SK-N-SH (cell line): ENCODE measurements around the gene LDLRAP1. TPM values are rescaled to one million over a fixed set of nuclear protein-coding genes. Genes with fewer than 3 reads are reported as not detected.

ENCODE experiments used
- CTCF ChIA-PET: fragments of 300-600, 350-600 bp; formaldehyde crosslinking; extraction: SDS; loops from one replicate; lab custom pipeline; 2021; lab: Yijun Ruan, JAX
- POLR2A ChIA-PET: fragments of 350-600 bp; sonication (Branson Sonifier 250); formaldehyde crosslinking; extraction: SDS; loops from one replicate; lab custom pipeline; 2020; ENCODE audit warnings: antibody characterized with exemption, inconsistent platforms; lab: Yijun Ruan, JAX
- DNase-seq: peaks from one replicate; pipeline ENCODE4 v3.0.0; 2012
- H2AFZ ChIP-seq: fragments of 200-600 bp; sonication (generic); 2 replicates; pipeline ENCODE4 v1.8.1; 2016; ENCODE audit warnings: antibody characterized with exemption, mild to moderate bottlenecking, low read depth
- H3F3A ChIP-seq: fragments of 200-600 bp; sonication (generic); replicated peaks from 2 replicates; pipeline ENCODE3; 2016; ENCODE audit warnings: antibody characterized with exemption, mild to moderate bottlenecking; ENCODE audit not compliant: insufficient read depth
- H3K27ac ChIP-seq, 2 experiments: fragments of 200-500 bp in 1 of 2; fragments of 200-600 bp in 1 of 2; sonication (Bioruptor generic) in 1 of 2; sonication (generic), shearing (Covaris generic) in 1 of 2; 2 replicates each; pipeline versions ENCODE4 v1.5.1 to v1.6.1; 2014 to 2016; ENCODE audit warnings: low read depth in 2 of 2, inconsistent platforms in 1 of 2, low read length in 1 of 2, mild to moderate bottlenecking in 1 of 2, mixed read lengths in 1 of 2
- H3K27me3 ChIP-seq: fragments of 200-600 bp; sonication (generic), shearing (Covaris generic); 2 replicates; pipeline ENCODE4 v1.6.1; 2016; ENCODE audit warnings: mixed run types; ENCODE audit not compliant: insufficient read depth
- H3K36me3 ChIP-seq, 2 experiments: fragments of 200-500 bp in 1 of 2; fragments of 200-600 bp in 1 of 2; sonication (Bioruptor generic) in 1 of 2; sonication (generic) in 1 of 2; replicated peaks in 1 of 2; 2 replicates each; pipeline versions ENCODE3 to v1.5.1; 2014 to 2016; ENCODE audit warnings: low read length in 1 of 2, mild to moderate bottlenecking in 1 of 2; ENCODE audit not compliant: insufficient read depth in 2 of 2, control insufficient read depth in 1 of 2
- H3K4me1 ChIP-seq, 2 experiments: fragments of 200-500 bp in 1 of 2; fragments of 200-600 bp in 1 of 2; sonication (Bioruptor generic) in 1 of 2; sonication (generic), shearing (Covaris generic) in 1 of 2; 2 replicates each; pipeline versions ENCODE4 v1.5.1 to v1.6.1; 2014 to 2016; ENCODE audit warnings: low read depth in 1 of 2, low read length in 1 of 2, mixed run types in 1 of 2; ENCODE audit not compliant: insufficient read depth in 2 of 2, control insufficient read depth in 1 of 2
- H3K4me2 ChIP-seq: fragments of 200-600 bp; sonication (generic), shearing (Covaris generic); 2 replicates; pipeline ENCODE4 v1.6.1; 2017; ENCODE audit warnings: mixed run types
- H3K4me3 ChIP-seq, 2 experiments: fragments of 200-500 bp in 1 of 2; fragments of 200-600 bp in 1 of 2; sonication (Bioruptor generic) in 1 of 2; sonication (generic), shearing (Covaris generic) in 1 of 2; 2 replicates each; pipeline versions ENCODE4 v1.5.1 to v1.8.1; 2014 to 2016; ENCODE audit warnings: low read depth in 2 of 2, inconsistent platforms in 1 of 2, low read length in 1 of 2, mild to moderate bottlenecking in 1 of 2, mixed read lengths in 1 of 2, moderate library complexity in 1 of 2
- H3K79me2 ChIP-seq: fragments of 200-600 bp; sonication (generic); 2 replicates; pipeline ENCODE4 v1.8.1; 2017; ENCODE audit warnings: mild to moderate bottlenecking; ENCODE audit not compliant: insufficient read depth
- H3K9ac ChIP-seq: fragments of 200-600 bp; sonication (generic); 2 replicates; pipeline ENCODE4 v1.6.1; 2017; ENCODE audit warnings: mixed run types
- H3K9me2 ChIP-seq: fragments of 200-600 bp; sonication (generic); 2 replicates; pipeline ENCODE4 v1.6.1; 2017; ENCODE audit warnings: mixed run types
- H3K9me3 ChIP-seq: fragments of 200-600 bp; sonication (generic); 2 replicates; pipeline ENCODE4 v1.6.1; 2017; ENCODE audit warnings: mixed run types, mild to moderate bottlenecking, moderate library complexity
- H4K20me1 ChIP-seq: fragments of 200-600 bp; sonication (generic); 2 replicates; pipeline ENCODE4 v1.6.1; 2017; ENCODE audit warnings: mild to moderate bottlenecking, mixed run types; ENCODE audit not compliant: insufficient read depth
- EP300 ChIP-seq, 2 experiments: IDR thresholded peaks; 2 replicates each; pipeline versions ENCODE4 v1.4.0 to v1.6.1; 2012; ENCODE audit warnings: borderline replicate concordance in 1 of 2, low read depth in 1 of 2, low read length in 1 of 2
- EZH2phosphoT487 ChIP-seq: fragments of 200-600 bp; sonication (generic); IDR thresholded peaks from 2 replicates; pipeline ENCODE4 v1.6.1; 2017; ENCODE audit warnings: low read depth, mixed run types, mild to moderate bottlenecking, antibody characterized with exemption, moderate library complexity, borderline replicate concordance
- GABPA ChIP-seq: IDR thresholded peaks from 2 replicates; pipeline ENCODE4 v1.4.0; 2012; ENCODE audit warnings: low read depth, mild to moderate bottlenecking
- JUND ChIP-seq: IDR thresholded peaks from 2 replicates; pipeline ENCODE4 v1.4.0; 2012
- MAX ChIP-seq: IDR thresholded peaks from 2 replicates; pipeline ENCODE4 v1.4.0; 2012; ENCODE audit warnings: low read depth
- POLR2AphosphoS5 ChIP-seq: IDR thresholded peaks from 2 replicates; pipeline ENCODE4 v1.6.1; 2012; ENCODE audit warnings: low read depth, low read length
- RCOR1 ChIP-seq: fragments of 150-350 bp; IDR thresholded peaks from 2 replicates; pipeline ENCODE4 v1.6.1; 2017; ENCODE audit warnings: antibody characterized with exemption, low read length
- REST ChIP-seq: IDR thresholded peaks from 2 replicates; pipeline ENCODE4 v1.6.1; 2012; ENCODE audit warnings: mild to moderate bottlenecking, low read depth, low read length, moderate library complexity
- SIN3A ChIP-seq: IDR thresholded peaks from 2 replicates; pipeline ENCODE4 v1.6.1; 2012; ENCODE audit warnings: low read depth, mild to moderate bottlenecking, low read length, moderate library complexity, borderline replicate concordance
- SMC3 ChIP-seq: IDR thresholded peaks from 2 replicates; pipeline ENCODE4 v1.6.1; 2012; ENCODE audit warnings: low read depth, low read length, improper control_type of control experiment
- TEAD4 ChIP-seq: IDR thresholded peaks from 2 replicates; pipeline ENCODE4 v1.4.0; 2012; ENCODE audit warnings: mild to moderate bottlenecking, borderline replicate concordance; ENCODE audit not compliant: insufficient read depth
- USF1 ChIP-seq: IDR thresholded peaks from 2 replicates; pipeline ENCODE4 v1.4.0; 2012; ENCODE audit warnings: low read depth, borderline replicate concordance
- USF2 ChIP-seq: fragments of 150-350 bp; IDR thresholded peaks from 2 replicates; pipeline ENCODE4 v1.6.1; 2017; ENCODE audit warnings: antibody characterized with exemption, low read length, low read depth, borderline replicate concordance
- WGBS: methylation state at CpG from one replicate; pipeline ENCODE4 v1.1.6; 2017; ENCODE audit warnings: low lambda C conversion rate; 5-methylcytosine and 5-hydroxymethylcytosine counted together
- polyA plus RNA-seq, 3 experiments: library from polyadenylated mRNA; depleted of rRNA; stranded (reverse); fragments of >200 nt; gene quantifications; 2 replicates each; pipeline ENCODE4 v1.2.3, GENCODE V29; 2012

Gene LDLRAP1
- polyA plus RNA-seq, 1 of the 3 experiments (the other 2 are of a cell fraction), result 19.1 TPM

DNA sequence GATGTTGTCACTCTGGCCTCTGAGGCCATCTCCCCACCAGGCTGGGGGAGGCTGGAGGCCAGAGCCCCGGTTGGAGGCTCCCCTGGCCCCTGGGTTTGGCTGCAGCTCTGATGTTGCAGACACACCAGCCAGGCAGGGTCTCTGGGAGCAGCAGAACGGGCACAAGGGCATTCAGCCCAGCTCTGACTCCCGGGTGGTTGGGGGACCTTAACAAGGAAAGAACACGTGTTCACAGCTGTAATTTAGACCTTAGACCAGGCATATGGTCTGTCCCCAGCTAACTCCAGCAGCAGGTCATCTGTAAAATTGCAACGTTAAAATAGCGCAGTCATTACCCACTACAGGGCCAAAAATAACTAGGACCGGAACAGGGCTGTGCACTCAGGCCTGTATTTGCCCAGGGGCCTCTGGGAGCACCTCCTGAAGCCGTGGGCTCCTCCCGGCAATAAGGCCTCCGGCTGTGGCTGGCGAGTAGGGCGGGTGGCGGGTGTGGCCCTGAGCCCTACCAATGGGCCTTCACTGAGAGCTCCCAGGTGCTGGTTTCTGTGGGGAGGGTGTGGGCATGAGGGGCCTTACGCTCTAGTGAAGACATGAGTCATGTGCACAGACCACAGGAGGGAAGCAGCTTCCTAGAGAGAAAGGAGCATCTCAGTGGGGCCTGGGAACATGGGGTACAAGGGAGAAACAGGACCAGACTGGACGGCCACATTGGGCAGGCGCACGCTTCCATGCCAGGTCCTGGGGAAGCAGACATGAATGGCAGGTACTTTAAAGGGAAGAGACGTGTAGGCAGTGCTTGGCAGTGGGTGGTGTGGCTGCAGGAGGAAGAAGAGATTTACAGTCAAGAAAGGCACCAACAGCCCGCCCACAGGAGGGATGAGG lies 6.1 kb downstream of the LDLRAP1 start:
- H4K20me1 ChIP-seq, result peaks cover 42% of the 10 kb centered on the region
- ChIA-PET CTCF (interaction anchor here (1.0 to 3.3 kb wide), 5 partner anchors 17 to 28 kb away, joined by 3 to 15 read pairs (median 5); no protein-coding TSS in a partner anchor), POLR2A (no interaction called here)
- TF ChIP-seq USF1 (no peak), SMC3 (no peak), RCOR1 (no peak), GABPA (no peak), EP300 (IDR thresholded peaks at IDR 0.05; ENCODE audit: borderline replicate concordance in 1 of 2, low read depth in 1 of 2, low read length in 1 of 2) (no peak), EZH2phosphoT487 (no peak), SIN3A (no peak), POLR2AphosphoS5 (no peak), USF2 (no peak), MAX (no peak), REST (no peak), TEAD4 (no peak), JUND (no peak)
- no peak overlapping the region for H3K4me3 ChIP-seq
- no peak overlapping the region for H2AFZ ChIP-seq
- H3K9me3 ChIP-seq, result no peaks in the 10 kb centered on the region
- no peak for DNase-seq
- 90% methylated on average over 7 of the region's 19 CpGs for WGBS
- H3F3A ChIP-seq, result no peaks in the 10 kb centered on the region
- H3K9ac ChIP-seq, result no peak overlapping the region
- no peaks in the 10 kb centered on the region for H3K9me2 ChIP-seq
- peaks cover 45% of the 10 kb centered on the region; the same call in 1 of the 2 replicates for H3K79me2 ChIP-seq
- H3K4me1 ChIP-seq, result peaks cover 3 to 11% of the 10 kb centered on the region in 2 experiments; a peak in 2 of 4 replicates
- no peaks in the 10 kb centered on the region for H3K36me3 ChIP-seq
- no peak overlapping the region for H3K4me2 ChIP-seq
- H3K27ac ChIP-seq, result no peak overlapping the region
- H3K27me3 ChIP-seq, result no peaks in the 10 kb centered on the region
